HG03442 (cell line): ENCODE data around the gene IGF1R.

Experiments used
- ATAC-seq: cut with Tn5 transposase; IDR thresholded peaks from one replicate; pipeline ENCODE4 v1.9.1; 2021; ENCODE audit warnings: mild to moderate bottlenecking, moderate library complexity; ENCODE audit not compliant: unreplicated experiment

IGF1R gene

GRCh38 chr15:98743177-98743576, 94.8 kb downstream of the IGF1R start:
- ATAC-seq = no peak

- no peak for ATAC-seq
Observed at GRCh38 chr15:98744506-98744905, 96.2 kb downstream of the IGF1R start.

GRCh38 chr15:98745179-98745578, 96.8 kb downstream of the IGF1R start:
- ATAC-seq = no peak

GRCh38 chr15:98745650-98746374, 97.5 kb downstream of the IGF1R start:
- no peak for ATAC-seq

GRCh38 chr15:98746375-98747155, 98.2 kb downstream of the IGF1R start:
- ATAC-seq = no peak

GRCh38 chr15:98751767-98752166, 103.4 kb downstream of the IGF1R start:
- no peak for ATAC-seq

GRCh38 chr15:98753726-98754656, 105.7 kb downstream of the IGF1R start:
- ATAC-seq = no peak

GRCh38 chr15:98754657-98755022, 106.3 kb downstream of the IGF1R start:
- no peak for ATAC-seq

- no peak for ATAC-seq
Observed at GRCh38 chr15:98755138-98755537, 106.8 kb downstream of the IGF1R start.

- no peak for ATAC-seq
Observed at GRCh38 chr15:98755781-98756180, 107.4 kb downstream of the IGF1R start.

- ATAC-seq = no peak
Observed at GRCh38 chr15:98758224-98758623, 109.9 kb downstream of the IGF1R start.

GRCh38 chr15:98759277-98759676, 110.9 kb downstream of the IGF1R start:
- ATAC-seq = no peak

GRCh38 chr15:98760112-98760826, 111.9 kb downstream of the IGF1R start:
- ATAC-seq = no peak

- ATAC-seq = no peak
Observed at GRCh38 chr15:98760975-98761374, 112.6 kb downstream of the IGF1R start.

GRCh38 chr15:98763179-98763578, 114.8 kb downstream of the IGF1R start:
- no peak for ATAC-seq

- no peak for ATAC-seq
Observed at GRCh38 chr15:98764291-98764690, 116.0 kb downstream of the IGF1R start.

GRCh38 chr15:98765610-98766009, 117.3 kb downstream of the IGF1R start:
- no peak for ATAC-seq

GRCh38 chr15:98767692-98768091, 119.4 kb downstream of the IGF1R start:
- no peak for ATAC-seq

- no peak for ATAC-seq
Observed at GRCh38 chr15:98769867-98770266, 121.5 kb downstream of the IGF1R start.

GRCh38 chr15:98770984-98771383, 122.6 kb downstream of the IGF1R start:
- no peak for ATAC-seq

GRCh38 chr15:98771541-98771940, 123.2 kb downstream of the IGF1R start:
- ATAC-seq = no peak
